ENCODE results near the gene ETS2.
"Not testable (repeated sequence)": the region's sequence is repeated elsewhere in the genome, so short reads cannot be mapped to it uniquely, and the experiment has no call there.

ETS2 gene

GRCh38 chr21:38840456-38841300 lies 34.9 kb downstream of the ETS2 start:
- no peak for DNase-seq

- DNase-seq = no peak
Observed at GRCh38 chr21:38841472-38841871, 35.7 kb downstream of the ETS2 start.

- DNase-seq = no peak
Observed at GRCh38 chr21:38842079-38842478, 36.4 kb downstream of the ETS2 start.

- no peak for DNase-seq
Observed at GRCh38 chr21:38843379-38843778, 37.6 kb downstream of the ETS2 start.

GRCh38 chr21:38843806-38844503 lies 38.2 kb downstream of the ETS2 start:
- no peak for DNase-seq

- not testable (repeated sequence) for DNase-seq
Observed at GRCh38 chr21:38845374-38845773, 39.6 kb downstream of the ETS2 start.

GRCh38 chr21:38847556-38847955 lies 41.8 kb downstream of the ETS2 start:
- no peak for DNase-seq

GRCh38 chr21:38848187-38848609 lies 42.5 kb downstream of the ETS2 start:
- DNase-seq = no peak

GRCh38 chr21:38849776-38850175 lies 44.0 kb downstream of the ETS2 start:
- DNase-seq = no peak

- no peak for DNase-seq
Observed at GRCh38 chr21:38850277-38850951, 44.7 kb downstream of the ETS2 start.

GRCh38 chr21:38851101-38851500 lies 45.4 kb downstream of the ETS2 start:
- DNase-seq = no peak

GRCh38 chr21:38852278-38852677 lies 46.5 kb downstream of the ETS2 start:
- no peak for DNase-seq

GRCh38 chr21:38852708-38853107 lies 47.0 kb downstream of the ETS2 start:
- no peak for DNase-seq

GRCh38 chr21:38853421-38853919 lies 47.7 kb downstream of the ETS2 start:
- no peak for DNase-seq

- DNase-seq = no peak
Observed at GRCh38 chr21:38857152-38857825, 51.6 kb downstream of the ETS2 start.

- DNase-seq = no peak
Observed at GRCh38 chr21:38858026-38858811, 52.5 kb downstream of the ETS2 start.

GRCh38 chr21:38858812-38859205 lies 53.1 kb downstream of the ETS2 start:
- DNase-seq = no peak

- DNase-seq = no peak
Observed at GRCh38 chr21:38859852-38860251, 54.1 kb downstream of the ETS2 start.

GRCh38 chr21:38861056-38861455 lies 55.3 kb downstream of the ETS2 start:
- no peak for DNase-seq

- no peak for DNase-seq
Observed at GRCh38 chr21:38861989-38862683, 56.4 kb downstream of the ETS2 start.

- DNase-seq = no peak
Observed at GRCh38 chr21:38863291-38863690, 57.6 kb downstream of the ETS2 start.

All from activated CD4-positive, alpha-beta T cell treated with anti-CD3 and anti-CD28 coated beads, Interleukin-2, amount 50 U/mL, for 1 hour (primary cell).